ENCODE measurements around the gene CHMP1B. TPM values are rescaled to one million over a fixed set of nuclear protein-coding genes. Genes with fewer than 3 reads are reported as not detected.

The CHMP1B gene
- polyA plus RNA-seq, 1 donor from 2014 or later = 49.1 TPM

DNA sequence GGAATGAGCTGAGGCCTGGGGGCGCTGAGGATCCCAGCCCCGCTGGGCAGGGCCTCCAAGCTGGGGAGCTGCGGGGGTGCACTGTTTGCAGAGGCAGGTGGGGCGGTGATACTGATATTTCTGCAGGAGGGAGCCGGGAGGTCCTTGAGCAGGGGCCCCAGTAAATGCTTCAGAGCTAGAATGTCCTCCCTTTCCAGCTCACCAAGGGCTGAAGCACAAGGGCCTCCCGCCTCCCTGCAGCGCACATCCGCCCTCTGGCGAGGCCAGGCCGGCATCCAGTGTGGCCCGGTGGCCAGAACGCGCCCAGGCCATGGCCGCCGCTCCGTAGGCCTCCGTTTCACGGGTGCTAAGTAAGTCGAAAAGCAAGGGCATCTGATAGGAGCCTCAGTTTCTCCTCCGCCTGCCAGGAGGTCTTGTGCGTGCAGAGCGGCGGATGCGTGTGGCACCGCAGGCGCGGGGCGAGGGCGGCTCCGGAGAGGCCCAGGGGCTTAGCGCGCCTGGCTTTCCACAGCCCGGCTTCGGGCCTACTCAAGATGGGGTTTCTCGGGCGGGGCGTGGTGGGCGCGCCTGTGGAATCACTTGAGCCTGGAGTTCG, 29.5 kb upstream of the CHMP1B start:
- H3K27ac Mint-ChIP-seq = no peak overlapping the region
- H3K9me3 Mint-ChIP-seq = peaks cover 0 to 3% (median 0%) of the 10 kb centered on the region in 3 donors
- H3K36me3 Mint-ChIP-seq = no peaks in the 10 kb centered on the region
- H3K4me3 Mint-ChIP-seq = no peak overlapping the region
- no peaks in the 10 kb centered on the region for H3K4me1 Mint-ChIP-seq
- peaks cover 1% of the 10 kb centered on the region for H3K27me3 Mint-ChIP-seq

DNA sequence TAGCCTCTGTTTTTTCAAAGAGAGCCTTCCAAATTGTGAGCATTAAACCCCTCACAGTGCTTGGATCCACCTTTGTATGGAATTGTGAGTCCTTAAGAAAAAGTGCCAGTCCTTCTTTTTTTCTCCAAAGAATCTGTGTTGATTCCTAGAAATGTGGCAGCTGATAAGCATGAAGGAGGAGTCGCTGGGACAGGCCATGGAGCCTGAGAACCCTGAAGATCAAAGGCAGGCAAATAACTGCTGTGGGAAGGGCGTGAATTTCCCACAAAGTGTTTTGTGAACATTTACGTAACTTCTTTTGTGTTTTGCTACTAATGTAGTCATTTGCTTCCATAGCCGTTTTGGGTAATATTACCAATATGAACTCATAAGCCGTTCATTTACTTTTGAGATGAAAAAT, 27.7 kb upstream of the CHMP1B start:
- no peak overlapping the region for H3K4me3 Mint-ChIP-seq
- no peak overlapping the region for H3K27ac Mint-ChIP-seq
- no peaks in the 10 kb centered on the region for H3K4me1 Mint-ChIP-seq
- peaks cover 1% of the 10 kb centered on the region for H3K27me3 Mint-ChIP-seq
- H3K9me3 Mint-ChIP-seq = peaks cover 0 to 3% (median 0%) of the 10 kb centered on the region in 3 donors
- no peaks in the 10 kb centered on the region for H3K36me3 Mint-ChIP-seq

DNA sequence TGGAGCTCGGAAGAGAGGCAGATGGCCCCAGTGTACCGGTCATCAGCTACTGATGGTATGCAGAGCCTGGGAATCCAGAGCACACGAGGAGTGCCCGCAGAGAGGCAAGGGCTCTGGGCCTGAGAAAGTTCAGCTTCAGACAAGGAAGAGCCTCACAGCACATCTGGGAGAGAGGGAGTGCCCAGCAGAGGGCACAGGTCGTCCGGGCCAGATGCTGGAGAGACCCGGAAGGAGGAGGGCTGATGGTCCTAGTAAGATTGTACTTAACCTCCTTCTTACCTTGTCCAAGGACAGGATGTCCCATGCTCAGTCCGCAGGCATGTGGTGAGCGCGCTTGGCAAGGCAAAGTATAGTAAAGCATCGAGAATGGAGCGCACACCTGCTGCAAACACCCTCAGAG, 24.4 kb upstream of the CHMP1B start:
- Mint-ChIP-seq H3K27ac (no peak overlapping the region), H3K4me1 (peaks cover 0 to 2% (median 1%) of the 10 kb centered on the region in 3 donors), H3K4me3 (peak overlapping the region in 1 of 4 donors; percentile 60), H3K36me3 (no peaks in the 10 kb centered on the region), H3K9me3 (peaks cover 0 to 3% (median 0%) of the 10 kb centered on the region in 3 donors), H3K27me3 (peaks cover 1% of the 10 kb centered on the region)

DNA sequence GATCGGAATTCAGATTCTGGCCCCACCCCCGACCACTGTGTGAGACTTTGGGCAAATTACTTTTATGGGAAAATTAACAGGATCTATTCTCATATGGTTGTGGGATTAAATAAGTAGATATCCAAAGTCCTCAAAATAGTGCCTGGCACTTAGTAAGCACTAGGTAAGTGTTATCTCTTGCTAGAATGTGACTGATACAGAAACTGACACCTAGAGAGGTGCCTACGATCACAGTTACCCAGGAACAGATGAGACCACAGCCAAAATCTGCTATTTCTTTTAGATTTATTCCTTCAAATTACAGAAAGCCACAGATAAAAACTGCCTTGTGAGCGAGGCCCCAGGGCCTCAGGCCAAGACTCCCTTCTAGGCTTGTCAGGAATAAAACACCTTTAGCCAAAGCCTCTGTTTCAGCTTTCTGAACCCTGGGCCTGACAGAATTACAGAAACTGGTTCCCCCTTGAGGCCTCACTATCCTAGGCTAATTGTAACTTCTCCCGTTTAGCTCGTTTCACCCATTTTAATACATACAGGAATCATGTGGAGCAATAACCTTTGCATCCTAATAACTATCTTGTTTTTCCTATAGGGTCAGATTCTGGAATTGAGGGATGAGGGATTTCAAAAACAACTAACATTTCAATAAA, 22.3 kb upstream of the CHMP1B start:
- peaks cover 0 to 2% (median 1%) of the 10 kb centered on the region in 3 donors for H3K4me1 Mint-ChIP-seq
- no peak overlapping the region for H3K27ac Mint-ChIP-seq
- peaks cover 0 to 3% (median 0%) of the 10 kb centered on the region in 3 donors for H3K9me3 Mint-ChIP-seq
- H3K4me3 Mint-ChIP-seq = no peak overlapping the region
- H3K27me3 Mint-ChIP-seq = peaks cover 1% of the 10 kb centered on the region
- H3K36me3 Mint-ChIP-seq = no peaks in the 10 kb centered on the region

DNA sequence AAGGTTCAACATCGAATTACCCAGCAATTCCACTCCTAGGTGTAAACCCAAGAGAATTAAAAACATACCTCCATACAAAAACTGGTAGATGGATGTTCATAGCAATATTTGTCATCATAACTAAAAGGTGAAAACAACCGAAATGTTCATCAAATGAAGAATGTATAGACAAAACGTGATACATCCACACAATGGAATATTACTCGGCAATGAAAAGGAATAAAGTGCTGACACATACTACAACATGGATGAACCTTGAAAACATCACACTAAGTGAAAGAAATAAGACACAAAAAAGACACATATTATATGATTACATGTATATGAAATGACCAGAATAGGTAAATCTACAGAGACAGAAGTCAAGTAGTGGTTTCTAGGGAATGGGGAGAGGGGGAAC, 20.6 kb upstream of the CHMP1B start:
- H3K4me1 Mint-ChIP-seq = peaks cover 0 to 2% (median 1%) of the 10 kb centered on the region in 3 donors
- H3K27me3 Mint-ChIP-seq = no peaks in the 10 kb centered on the region
- H3K27ac Mint-ChIP-seq = no peak overlapping the region
- peaks cover 0 to 3% (median 0%) of the 10 kb centered on the region in 3 donors for H3K9me3 Mint-ChIP-seq
- no peak overlapping the region for H3K4me3 Mint-ChIP-seq
- H3K36me3 Mint-ChIP-seq = no peaks in the 10 kb centered on the region

DNA sequence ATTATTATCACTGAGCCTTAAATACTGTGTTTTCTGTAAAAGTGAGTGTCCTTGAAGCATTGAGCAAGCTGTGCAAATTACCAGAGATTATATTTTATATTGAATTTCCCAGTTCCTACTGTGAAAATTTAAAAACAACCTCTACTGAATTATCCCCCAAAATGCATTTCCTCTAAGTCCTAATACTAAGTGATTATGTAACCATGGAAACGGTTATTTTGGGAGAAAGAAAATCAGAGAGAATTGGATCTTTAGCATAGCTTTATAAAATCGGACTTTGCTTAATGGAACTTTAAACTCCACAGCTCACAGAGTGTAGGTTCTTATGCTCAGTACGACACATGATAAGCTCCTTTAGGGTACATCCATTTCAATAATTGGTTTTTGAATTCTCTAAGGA, 19.3 kb upstream of the CHMP1B start:
- H3K4me1 Mint-ChIP-seq = peaks cover 0 to 2% (median 1%) of the 10 kb centered on the region in 3 donors
- no peaks in the 10 kb centered on the region for H3K27me3 Mint-ChIP-seq
- H3K4me3 Mint-ChIP-seq = no peak overlapping the region
- H3K9me3 Mint-ChIP-seq = peaks cover 0 to 3% (median 0%) of the 10 kb centered on the region in 3 donors
- H3K36me3 Mint-ChIP-seq = no peaks in the 10 kb centered on the region
- peak overlapping the region in 1 of 3 donors; percentile 46 for H3K27ac Mint-ChIP-seq

DNA sequence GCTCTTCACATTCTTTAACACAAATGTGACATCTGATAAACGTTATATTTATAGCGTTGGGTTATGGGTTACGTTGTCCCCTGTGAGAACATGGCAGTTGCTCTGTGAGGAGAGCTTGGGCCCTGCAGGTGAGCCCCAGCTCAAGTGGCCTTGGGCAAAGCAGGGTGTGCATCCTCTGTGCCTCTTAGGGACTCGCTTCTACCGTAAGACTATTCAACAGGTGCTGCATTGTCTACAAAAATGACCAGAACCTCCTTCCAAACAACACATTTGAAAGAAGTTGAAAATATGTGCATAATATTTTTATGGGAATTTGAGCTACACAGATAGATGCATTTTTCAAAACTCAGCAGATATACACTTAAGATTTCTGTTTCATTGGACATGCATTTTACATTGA, 16.4 kb upstream of the CHMP1B start:
- no peak overlapping the region for H3K4me3 Mint-ChIP-seq
- no peaks in the 10 kb centered on the region for H3K4me1 Mint-ChIP-seq
- H3K27ac Mint-ChIP-seq = no peak overlapping the region
- peaks cover 0 to 3% (median 0%) of the 10 kb centered on the region in 3 donors for H3K9me3 Mint-ChIP-seq
- no peaks in the 10 kb centered on the region for H3K36me3 Mint-ChIP-seq
- H3K27me3 Mint-ChIP-seq = no peaks in the 10 kb centered on the region

DNA sequence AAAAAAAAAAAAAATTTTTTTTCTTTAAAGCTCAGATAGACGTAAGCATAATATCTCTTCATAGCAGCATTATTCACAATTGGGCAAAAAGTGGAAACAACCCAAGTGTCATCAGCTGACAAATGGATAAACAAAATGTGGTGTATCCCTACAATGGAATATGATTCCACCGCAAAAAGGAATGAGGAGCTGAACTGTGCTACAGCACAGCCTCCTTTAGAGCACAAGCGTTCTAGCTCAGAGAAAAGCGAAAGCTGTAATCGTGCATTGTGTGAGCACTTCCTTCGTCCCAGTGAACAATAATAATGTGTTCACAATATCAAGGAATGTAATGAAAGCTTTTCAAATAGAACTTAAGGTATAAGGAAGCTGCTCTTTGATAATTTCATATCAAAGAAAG, 11.7 kb upstream of the CHMP1B start:
- Mint-ChIP-seq H3K4me1 (no peaks in the 10 kb centered on the region), H3K36me3 (no peaks in the 10 kb centered on the region), H3K4me3 (no peak overlapping the region), H3K27me3 (no peaks in the 10 kb centered on the region), H3K9me3 (no peaks in the 10 kb centered on the region), H3K27ac (no peak overlapping the region)

DNA sequence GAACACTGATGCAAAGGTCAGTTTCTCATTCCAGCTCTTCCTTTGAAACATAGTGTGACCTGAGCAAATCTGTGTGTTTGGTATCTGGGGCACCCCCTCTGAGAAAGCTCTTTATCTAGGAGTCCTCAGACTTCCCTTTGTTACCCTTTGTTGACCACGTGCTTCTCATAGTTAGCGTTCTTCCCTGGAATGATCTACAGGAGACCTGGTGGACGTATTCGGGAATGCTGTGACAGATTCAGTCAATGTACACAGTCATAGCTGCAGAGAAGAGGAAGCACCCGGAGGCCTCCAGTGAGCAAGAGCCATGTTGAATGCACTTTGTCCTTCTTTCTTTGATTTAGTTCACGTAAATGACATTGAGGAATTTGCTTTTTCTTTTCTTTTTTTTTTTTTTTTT, 10.7 kb upstream of the CHMP1B start:
- no peaks in the 10 kb centered on the region for H3K36me3 Mint-ChIP-seq
- no peak overlapping the region for H3K27ac Mint-ChIP-seq
- no peak overlapping the region for H3K4me3 Mint-ChIP-seq
- H3K9me3 Mint-ChIP-seq = no peaks in the 10 kb centered on the region
- no peaks in the 10 kb centered on the region for H3K27me3 Mint-ChIP-seq
- H3K4me1 Mint-ChIP-seq = no peaks in the 10 kb centered on the region

DNA sequence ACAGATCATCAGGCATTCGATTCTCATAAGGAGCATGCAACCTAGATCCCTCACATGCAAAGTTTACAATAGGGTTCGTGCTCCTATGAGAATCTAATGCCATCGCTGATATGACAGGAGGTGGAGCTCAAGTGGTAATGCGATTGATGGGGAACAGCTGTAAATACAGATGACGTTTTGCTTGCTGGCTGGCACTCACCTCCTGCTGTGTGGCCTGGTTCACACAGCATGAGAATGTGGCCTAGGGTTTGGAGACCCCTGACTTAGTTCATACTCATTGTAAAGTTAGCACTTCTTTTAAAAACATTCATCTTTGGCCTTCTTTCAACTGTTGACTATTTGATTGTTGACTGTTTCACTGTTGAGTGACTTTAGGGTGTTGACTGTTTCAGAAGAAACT, 8.7 kb upstream of the CHMP1B start:
- Mint-ChIP-seq H3K9me3 (no peaks in the 10 kb centered on the region), H3K4me1 (no peaks in the 10 kb centered on the region)

DNA sequence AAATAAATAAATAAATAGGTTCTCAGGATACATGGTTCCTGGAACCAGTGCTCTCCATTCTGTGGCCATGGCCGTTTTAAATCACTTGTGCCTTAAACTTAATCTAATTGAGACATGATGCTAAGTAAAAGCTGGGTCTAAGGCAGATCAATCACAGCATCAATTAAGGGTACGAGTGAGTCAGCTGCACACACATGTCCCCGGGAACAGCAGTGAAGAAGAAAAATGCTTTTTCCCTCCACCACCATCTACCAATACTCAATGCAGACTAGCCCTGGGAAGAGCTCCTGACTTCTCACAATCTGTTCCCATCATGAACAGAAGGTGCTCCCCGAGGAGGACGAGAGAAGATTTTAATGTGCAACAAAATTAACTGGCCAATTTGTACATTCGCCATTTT, 6.8 kb upstream of the CHMP1B start:
- no peak overlapping the region for H3K27ac Mint-ChIP-seq
- no peaks in the 10 kb centered on the region for H3K27me3 Mint-ChIP-seq
- no peak overlapping the region for H3K4me3 Mint-ChIP-seq
- H3K9me3 Mint-ChIP-seq = no peaks in the 10 kb centered on the region
- no peaks in the 10 kb centered on the region for H3K4me1 Mint-ChIP-seq
- H3K36me3 Mint-ChIP-seq = no peaks in the 10 kb centered on the region

More for the DNA sequence above, 8.7 kb upstream of the CHMP1B start:
- no peak overlapping the region for H3K27ac Mint-ChIP-seq
- no peaks in the 10 kb centered on the region for H3K36me3 Mint-ChIP-seq
- no peak overlapping the region for H3K4me3 Mint-ChIP-seq
- no peaks in the 10 kb centered on the region for H3K27me3 Mint-ChIP-seq

DNA sequence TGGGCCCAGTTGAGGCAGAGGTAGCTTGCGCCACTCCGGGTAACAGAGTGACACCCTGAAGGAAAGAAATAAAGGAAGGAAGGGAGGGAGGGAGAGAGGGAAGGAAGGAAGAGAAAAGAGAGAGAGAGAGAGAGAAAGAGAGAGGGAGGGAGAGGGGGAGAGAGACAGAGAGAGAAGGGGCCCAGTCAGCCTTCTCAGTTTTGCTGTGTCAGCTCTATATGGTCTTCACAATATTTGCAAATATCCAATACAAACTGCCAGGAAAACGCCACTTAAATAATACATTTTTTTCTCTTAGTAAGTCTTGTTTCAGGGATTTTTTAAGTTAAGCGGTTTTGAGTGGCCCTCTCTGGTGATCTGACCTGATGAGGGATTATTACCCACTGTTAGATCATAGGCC, 5.6 kb upstream of the CHMP1B start:
- Mint-ChIP-seq H3K4me3 (no peak overlapping the region), H3K9me3 (no peaks in the 10 kb centered on the region), H3K27ac (no peak overlapping the region)

DNA sequence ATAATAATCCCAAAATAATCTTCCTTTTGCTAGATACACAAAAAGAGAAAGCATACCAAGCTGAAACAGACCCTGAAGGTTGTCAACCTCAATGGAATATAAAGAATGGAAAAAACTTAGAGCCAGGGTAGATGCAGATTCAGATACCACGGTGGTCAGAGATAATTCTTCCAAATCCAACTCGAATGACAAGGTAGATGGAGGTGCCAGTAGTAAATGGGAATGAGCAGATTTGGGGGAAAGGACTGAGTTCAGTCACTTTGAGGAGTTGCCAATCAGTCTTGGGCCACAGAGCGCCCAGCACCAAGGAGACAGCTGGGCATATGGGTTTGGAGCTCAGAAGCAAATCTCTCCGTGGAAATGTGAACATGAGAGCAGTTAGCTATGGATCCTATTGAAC, 3.4 kb upstream of the CHMP1B start:
- peaks cover 10 to 22% (median 17%) of the 10 kb centered on the region in 3 donors for H3K4me1 Mint-ChIP-seq
- H3K27me3 Mint-ChIP-seq = peaks cover 2% of the 10 kb centered on the region
- H3K36me3 Mint-ChIP-seq = no peaks in the 10 kb centered on the region
- peak overlapping the region in 1 of 4 donors; percentile 15 for H3K4me3 Mint-ChIP-seq
- no peaks in the 10 kb centered on the region for H3K9me3 Mint-ChIP-seq
- H3K27ac Mint-ChIP-seq = no peak overlapping the region

More for the DNA sequence above, 5.6 kb upstream of the CHMP1B start:
- peaks cover 1 to 8% (median 5%) of the 10 kb centered on the region in 3 donors for H3K4me1 Mint-ChIP-seq
- H3K27me3 Mint-ChIP-seq = no peaks in the 10 kb centered on the region
- H3K36me3 Mint-ChIP-seq = no peaks in the 10 kb centered on the region

DNA sequence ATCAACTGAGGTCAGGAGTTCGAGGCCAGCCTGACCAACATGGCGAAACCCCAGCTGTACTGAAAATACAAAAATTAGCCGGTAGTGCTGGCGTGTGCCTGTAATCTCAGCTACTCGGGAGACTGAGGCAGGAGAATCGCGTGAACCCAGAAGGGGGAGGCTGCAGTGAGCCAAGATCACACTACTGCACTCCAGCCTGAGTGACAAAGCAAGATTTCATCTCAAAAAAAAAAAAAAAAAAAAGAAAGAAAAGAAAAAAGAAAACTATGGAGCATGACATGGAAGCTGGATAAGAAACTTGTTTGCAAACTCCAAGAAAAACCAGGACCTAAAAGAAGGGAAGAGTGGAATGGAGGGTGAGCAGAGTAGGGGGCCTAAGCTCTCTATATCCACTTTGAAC, 1.9 kb upstream of the CHMP1B start:
- Mint-ChIP-seq H3K4me3 (peak overlapping the region in 3 of 4 donors; percentile 33 to 99 (median 55)), H3K9me3 (no peaks in the 10 kb centered on the region), H3K4me1 (peaks cover 17 to 23% (median 22%) of the 10 kb centered on the region in 3 donors), H3K36me3 (peaks cover 3% of the 10 kb centered on the region), H3K27ac (peak overlapping the region; percentile 23 to 81 (median 49)), H3K27me3 (peaks cover 2% of the 10 kb centered on the region)

DNA sequence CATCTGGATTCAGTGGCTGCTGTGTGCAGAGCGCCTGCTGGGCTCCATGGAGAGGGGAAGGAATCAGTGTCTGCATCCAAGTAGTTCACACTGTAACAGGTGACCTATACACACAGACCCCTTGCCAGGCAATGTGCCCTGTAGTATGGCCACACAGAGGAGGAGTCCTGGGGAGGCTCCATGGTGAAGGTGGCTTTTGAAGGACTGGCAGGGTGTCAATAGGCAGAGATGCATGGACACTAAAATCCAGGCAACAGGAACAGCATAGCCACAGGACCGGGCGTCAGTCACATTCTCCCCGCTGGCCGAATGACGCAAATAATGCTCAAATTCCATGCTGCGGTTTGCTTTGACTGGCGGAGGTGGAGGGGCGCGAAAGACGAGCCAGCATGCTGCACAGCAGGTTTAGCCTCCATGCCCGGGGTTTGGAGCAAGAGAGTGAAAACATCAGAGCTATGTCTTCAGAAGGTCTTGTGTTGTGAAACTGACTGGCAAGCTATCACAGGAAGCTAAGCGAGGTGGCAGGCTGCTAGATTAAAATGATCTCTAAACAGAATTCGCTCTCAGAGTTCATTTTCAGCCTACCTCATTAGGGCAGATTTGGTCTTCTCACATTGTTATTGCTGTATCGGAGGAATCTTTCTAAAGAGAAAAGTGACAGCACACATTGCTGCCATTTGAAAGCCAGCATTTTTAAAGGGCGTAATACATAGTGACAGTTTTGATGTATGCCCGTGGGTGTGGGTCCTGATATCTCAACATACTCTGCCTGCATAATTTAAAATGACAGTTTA, 1.2 kb upstream of the CHMP1B start:
- Mint-ChIP-seq H3K4me1 (peaks cover 17 to 23% (median 22%) of the 10 kb centered on the region in 3 donors), H3K36me3 (peaks cover 3% of the 10 kb centered on the region), H3K27ac (peak overlapping the region; percentile 98 to 100 (median 99)), H3K4me3 (peak overlapping the region; percentile 99 to 100 (median 99)), H3K9me3 (no peaks in the 10 kb centered on the region), H3K27me3 (peaks cover 2% of the 10 kb centered on the region)

All from IgD-negative memory B cell (primary cell).